HG03378 (cell line): ENCODE data around the gene DMD.

Experiments
- ATAC-seq: cut with Tn5 transposase; IDR thresholded peaks from one replicate; pipeline ENCODE4 v1.9.1; 2021; ENCODE audit warnings: mild to moderate bottlenecking, moderate library complexity; ENCODE audit not compliant: unreplicated experiment

The DMD gene

DNA sequence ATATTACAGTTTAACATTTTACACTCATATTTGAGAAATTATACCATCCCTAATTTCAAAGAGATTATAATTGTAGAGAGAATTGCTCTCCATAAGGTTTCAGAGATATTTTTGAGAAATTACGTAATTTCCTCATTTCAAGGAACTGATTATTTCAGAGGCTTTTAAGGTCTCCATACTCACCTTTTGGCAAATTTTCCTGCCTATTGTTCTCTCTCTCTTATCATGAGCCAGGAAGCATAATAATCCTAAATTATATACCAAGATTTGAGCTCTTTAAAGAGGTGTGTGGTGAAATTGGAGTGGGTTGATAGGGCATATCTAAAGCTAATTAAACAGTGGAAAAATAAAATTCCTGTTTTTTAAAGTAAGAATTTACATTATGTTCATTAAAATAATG, 1890.6 kb downstream of the DMD start:
- ATAC-seq = no peak

DNA sequence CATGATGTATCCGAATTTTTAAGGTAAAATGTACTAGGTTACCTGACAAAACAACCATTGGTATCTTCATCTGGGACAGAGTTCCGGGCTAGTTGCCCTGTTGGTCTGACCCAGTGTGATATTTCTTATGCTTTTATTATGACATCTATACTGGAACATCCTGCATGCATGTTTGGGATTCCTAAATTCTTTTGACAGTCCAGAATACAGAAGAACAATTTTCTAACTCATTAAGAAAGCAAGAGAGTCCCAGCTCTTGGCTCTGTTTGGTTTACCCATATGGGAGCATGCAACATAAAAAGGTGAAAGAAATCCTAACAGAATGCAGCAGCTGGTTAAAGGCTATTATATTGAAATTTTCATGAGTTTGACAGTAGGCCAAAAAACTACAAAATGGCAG, 1891.8 kb downstream of the DMD start:
- no peak for ATAC-seq

DNA sequence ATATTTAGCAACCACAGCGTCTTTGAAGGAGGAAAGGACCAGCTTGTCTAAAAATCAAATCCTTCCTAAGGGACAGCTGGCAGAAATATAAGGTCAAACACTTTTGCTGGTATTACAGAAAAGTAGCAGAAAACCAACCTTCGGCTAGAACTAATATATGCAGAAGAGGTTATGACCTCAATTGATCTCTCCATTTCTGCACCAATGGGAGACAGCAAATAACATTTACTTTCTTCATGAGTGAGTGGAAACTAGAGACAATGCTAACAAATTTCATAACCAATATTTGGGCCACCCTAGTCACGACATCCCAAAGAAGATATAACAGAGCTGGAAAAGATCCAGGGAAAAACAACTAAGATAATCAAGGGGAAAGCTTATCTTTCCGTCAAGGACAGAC, 1892.5 kb downstream of the DMD start:
- no peak for ATAC-seq

DNA sequence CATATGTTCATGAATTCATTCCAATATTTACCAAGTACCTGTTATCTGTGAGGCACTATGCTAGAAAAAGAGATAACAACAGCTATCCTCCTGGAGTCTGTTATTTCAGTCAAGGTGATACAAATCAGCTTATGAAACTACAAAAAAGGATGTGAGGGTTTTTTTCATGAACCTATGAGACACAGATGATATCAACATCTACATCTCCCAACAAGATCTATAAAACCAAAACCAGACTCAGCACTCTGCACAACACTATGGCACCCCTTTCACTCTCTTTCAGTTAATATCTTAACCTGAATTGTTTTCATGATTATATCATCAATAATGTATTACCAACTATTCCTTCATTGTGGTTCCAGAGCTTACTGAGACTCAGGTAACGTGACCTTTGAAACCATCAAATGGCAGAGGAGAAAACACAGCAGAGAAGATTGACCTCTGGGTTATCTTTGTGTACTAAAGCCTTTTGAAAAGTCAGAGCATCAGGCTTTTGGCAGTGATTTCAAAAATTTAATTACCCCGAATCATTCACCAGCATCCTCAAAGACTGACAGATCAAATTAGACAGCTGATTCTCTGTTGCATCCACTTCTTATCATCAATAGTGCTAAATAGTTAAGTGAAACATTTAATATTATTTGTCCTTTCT, 1894.9 kb downstream of the DMD start:
- no peak for ATAC-seq

DNA sequence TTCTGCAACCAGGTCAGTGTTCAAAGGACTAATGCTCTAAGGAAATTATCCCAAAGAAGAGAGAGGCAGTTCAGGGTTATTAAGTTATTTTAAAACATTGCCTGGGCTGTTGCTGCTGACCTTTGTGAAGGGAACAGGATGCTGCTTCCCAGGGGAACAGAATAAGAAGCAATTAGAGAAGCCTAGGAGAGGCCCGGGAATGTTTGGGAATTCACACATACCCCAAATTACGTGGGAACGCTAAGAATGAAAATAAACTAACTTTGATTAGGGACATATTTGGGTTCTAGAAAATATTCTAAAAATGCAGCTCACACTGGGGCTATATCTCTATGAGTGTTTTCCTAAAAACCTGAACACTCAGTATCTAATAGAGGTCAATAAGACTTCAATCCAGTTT, 1896.4 kb downstream of the DMD start:
- no peak for ATAC-seq

DNA sequence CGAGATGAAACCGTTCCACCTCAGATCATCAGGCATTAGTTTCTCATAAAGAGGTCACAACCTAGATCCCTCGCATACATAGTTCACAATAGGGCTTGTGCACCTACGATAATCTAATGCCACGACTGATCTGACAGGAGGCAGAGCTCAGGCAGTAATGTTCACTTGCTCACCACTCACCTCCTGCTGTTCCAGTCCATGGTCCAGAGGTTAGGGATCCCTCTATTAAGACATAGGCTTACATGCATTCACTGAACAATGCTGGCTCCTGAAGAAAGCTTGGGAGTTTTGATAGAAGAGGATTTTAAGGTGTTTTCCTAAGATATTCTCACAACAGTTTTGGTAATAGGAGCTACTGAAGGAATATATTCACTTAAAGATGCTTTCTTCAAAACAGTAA, 1903.4 kb downstream of the DMD start:
- ATAC-seq = no peak

DNA sequence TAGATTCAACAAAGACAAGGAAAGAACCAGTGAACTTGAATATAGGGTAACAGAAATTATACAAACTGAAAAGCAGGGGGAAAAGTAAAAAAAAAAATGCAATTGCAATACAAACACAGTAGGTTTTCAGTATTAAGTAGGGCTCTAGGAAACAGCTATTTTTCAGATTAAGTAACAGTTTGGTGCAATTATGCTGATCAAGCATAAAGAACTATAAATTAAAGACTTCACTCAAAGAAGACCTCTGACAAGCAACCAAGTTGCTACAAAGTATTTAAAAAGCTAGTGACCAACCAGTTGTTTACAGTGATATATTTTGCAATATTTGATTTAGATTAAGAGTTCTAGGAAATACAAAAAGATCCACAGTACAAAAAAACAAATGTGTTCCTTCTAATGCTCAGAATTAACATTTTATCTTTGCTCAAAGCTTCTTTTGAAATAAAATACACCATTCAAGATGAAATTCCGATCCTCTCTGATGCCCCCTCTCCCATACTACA, 1908.7 kb downstream of the DMD start:
- no peak for ATAC-seq

DNA sequence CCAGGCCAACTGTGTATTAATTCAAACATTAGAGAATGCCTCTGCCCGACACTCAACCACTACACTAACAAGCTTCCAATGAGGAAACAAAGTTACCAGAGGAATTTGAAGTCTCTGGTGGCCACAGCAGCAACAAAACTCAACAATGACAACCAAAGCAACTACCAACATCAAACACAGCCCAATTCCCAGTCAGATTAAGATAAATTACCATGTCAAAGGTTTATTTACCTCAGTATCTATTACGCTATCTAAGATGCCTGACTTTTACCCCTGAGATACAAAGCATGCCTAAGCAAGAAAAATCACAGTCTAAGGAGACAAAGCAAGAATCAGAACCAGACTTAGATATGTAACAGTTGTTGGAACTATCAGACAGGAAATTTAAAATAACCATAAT, 1909.4 kb downstream of the DMD start:
- no peak for ATAC-seq

DNA sequence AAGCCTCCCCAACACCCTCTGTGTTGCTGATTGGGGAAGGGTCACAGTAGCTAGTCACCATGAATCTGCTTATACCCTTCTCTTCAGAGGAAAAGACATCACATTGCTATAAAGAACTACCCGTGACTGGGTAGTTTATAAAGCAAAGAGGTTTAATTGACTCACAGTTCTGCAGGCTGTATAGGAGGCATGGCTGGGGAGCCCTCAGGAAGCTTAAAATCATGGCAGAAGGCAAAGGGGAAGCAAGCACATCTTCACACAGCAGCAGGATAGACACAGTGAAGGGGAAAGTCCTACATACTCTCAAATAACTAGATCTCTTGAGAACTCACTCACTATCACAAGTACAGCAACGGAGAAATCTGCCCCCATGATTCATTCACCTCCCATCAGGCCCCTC, 1910.1 kb downstream of the DMD start:
- ATAC-seq = no peak

DNA sequence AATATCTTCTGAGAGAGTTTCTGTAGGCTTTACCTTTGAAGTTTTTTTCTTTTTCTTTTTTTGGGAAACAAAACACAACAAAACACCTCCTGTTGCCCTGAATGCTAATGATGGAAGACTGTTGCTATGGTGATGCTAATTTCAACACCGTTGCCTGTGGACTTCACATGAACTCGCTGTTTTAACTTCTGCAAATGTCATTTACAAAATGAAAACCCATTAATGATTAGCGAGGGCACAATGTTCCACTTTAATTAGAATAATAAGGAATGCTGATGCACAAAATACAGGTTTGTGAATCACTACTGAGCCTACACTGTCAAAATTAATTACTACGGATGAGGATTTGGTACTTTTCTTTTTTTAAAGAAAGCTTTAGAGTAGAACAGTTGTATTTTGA, 1912.4 kb downstream of the DMD start:
- no peak for ATAC-seq

DNA sequence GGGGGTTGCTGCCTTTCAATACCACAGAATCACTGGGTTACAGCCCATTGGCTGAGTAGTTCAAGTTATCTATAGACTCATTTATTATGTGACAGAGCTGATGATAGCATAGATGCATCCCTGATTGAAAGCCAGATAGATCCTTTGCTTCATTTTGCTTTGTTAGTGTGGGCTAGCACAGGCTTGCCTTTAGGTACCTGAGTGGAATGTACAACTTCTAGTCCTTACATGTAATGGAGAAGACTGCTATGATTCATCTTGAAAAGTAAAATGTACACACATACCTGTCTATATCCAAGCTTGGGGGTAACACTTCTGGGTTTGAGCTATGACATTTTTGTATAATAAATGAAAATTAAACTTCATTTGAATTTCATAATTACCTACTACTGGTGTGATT, 1913.5 kb downstream of the DMD start:
- ATAC-seq = no peak

DNA sequence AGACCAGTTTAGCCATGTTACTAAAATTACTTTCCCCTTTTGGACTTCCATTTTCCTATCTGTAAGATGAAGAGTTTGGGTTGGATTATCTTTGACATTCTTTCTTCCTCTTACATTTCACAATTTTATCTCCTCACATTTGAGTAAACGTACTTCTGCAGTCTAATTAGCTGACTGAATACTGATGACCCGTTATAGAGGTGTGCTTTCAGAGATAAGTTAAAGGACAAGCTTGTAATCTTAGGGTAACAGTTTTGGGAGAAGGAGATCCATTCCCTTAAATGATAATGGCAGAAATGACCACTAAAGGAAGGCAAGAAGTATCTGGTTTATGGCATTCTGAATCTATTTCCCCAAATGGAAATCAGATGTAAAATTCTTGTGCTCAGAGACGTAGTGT, 1916.9 kb downstream of the DMD start:
- no peak for ATAC-seq

DNA sequence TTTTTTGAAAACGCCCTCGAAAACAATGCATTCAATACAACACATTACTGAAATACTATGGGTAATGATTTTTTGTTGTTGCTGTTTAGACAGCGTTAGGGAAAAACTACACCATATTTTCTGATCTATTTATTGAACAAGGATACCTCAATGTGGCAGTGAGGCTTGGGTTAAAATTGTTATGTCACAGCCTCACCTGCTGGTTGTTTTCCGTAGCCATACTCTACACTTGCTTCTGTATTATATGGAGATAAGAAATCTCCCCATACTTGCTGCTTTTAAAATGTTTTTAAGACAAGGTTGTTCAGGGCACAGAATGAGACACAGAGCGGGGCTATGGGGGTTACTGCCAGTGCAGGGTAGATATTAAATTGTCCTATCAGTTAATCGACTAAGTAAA, 1917.9 kb downstream of the DMD start:
- ATAC-seq = peak; percentile 74

DNA sequence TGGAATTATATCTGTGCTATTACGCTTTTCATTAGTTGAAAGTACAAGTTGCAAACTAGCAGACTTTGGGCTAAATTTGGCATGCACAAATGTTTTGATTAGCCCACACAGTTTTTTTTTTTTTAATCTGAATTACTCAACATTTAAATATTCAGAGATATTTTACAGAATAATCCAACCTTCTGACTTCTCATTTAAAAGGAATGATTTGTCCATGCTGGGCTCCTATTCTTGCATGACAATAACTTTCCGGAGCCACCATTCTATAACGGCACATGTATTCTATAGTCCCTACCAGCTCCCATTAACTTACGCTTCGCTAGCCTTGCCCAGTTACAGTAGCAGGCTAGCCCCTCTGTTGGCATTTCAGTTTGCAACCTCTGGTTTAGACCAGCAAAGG, 1920.2 kb downstream of the DMD start:
- ATAC-seq = no peak

DNA sequence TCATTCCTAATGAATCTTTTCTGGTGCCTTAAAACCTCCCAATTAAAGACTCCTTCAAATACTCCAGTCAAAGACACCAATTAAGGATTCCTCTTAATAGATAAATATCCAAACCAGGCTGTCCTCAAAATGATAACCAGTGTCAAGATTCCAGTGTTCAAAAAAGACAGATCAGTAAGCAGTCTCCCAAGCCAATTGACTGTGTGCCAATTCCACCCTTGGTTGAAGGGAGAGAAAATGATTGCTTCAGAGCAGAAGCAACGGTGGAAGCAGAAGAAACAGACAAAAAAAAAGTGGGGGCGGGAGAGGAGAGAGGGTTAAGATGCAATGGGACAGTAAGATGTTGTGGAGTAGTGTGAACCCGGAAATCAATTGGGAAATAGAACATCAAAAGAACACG, 1923.5 kb downstream of the DMD start:
- ATAC-seq = no peak

DNA sequence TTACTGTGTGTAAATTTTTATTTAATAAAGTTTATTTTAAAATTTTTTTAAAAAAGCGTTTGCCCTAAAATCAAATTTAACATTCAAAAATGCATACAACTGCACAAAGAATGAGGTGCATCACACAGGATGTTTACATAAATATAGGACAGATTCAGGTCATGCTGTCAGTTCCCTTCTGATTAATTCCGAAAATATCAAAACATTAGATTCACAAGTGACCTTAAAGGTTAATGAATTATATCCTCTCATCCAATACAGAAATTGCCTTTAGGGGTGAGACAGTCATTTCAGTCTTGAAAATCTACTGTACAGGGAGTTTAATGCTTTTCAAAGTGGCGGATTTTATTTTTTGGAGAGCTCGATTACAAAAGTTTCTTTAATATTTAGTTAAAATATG, 1930.8 kb downstream of the DMD start:
- no peak for ATAC-seq

DNA sequence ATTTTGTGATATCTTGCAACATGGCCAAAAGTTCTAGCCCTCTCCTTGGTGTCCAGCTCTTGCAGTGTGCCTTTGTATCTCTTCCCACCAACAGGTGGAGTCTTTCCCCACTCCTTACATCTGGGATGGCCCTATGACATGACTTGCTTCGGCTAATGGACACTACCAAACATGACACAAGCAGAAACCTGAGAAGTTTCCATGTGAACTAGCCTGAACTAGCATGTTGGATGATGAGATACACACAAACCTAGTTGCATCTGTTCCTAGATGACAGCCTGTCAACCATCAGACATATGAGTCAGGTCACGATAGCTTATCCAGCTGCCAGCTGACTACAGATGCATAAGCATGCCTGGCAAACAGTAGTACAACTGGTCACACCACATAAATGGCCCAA, 1932.0 kb downstream of the DMD start:
- no peak for ATAC-seq

DNA sequence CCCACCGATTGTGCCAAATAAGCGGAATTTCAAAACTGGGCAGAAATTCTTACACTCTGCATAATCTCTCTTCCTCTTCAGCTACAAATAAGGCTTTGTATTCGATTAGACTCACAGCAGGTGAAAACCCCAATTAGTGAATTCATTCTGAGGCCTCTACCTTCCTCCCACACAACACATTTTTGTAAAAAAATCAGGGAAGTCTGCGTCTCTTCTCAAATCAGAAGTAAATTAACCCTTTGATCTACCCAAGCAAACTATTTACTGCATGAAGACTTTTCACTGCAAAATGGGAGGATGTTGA, 1938.9 kb downstream of the DMD start:
- no peak for ATAC-seq

DNA sequence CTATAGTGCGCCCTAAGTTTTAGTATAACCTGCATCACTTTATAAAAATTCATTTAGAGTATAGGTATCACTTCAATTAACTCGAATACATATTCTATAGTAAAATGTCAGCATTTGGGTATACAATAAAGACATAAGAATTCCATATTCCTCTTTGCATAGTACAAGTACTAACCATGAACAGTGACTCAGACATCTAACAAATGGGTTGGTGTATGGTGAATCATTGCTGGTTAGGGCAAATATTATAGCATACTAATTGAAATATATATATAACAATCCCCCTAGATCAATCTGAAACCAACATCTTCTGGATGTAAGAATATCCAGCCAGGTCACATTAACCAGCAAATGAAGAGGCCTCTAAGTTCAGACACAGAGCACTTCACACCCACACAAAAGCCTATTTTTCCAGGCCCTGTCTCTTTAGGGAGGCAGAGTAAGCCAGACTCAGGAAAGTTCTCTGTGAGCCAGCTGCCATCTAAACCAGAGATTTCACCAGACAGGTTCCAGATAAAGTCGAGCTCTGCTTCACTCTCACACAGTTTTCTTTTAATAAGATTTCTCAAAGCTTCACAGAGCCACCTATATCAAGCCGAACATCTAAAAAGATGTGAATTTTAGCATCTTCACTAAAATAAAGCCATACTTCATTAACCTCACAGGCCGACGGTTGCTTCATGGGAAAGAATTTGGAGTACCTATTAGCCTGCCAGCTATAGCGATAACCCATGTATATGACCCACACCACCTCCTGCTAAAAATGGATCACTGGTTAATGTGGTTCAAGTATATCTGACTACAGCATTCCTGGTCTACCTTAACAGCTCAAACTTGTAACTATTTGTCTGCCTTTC, 1939.5 kb downstream of the DMD start:
- ATAC-seq = no peak

DNA sequence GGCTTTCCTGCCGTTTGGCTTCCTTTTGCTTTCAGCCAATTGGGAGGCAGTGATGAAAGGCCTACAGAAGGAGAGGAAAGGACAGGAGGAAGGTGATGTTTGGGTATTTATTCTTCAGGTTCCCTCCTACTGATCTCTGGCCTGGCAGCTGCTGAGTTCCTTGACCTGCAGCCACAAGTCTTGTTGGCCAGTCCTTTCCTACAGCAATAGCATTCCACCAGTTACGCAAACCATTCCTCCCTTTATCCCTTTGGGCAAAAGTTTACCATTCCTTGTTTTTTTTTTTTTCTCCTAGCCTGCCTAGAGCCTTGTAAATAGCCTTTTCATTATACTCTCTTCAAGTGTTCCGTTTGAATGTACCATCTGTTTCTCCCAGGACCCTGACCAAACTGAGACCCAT, 1941.4 kb downstream of the DMD start:
- no peak for ATAC-seq

DNA sequence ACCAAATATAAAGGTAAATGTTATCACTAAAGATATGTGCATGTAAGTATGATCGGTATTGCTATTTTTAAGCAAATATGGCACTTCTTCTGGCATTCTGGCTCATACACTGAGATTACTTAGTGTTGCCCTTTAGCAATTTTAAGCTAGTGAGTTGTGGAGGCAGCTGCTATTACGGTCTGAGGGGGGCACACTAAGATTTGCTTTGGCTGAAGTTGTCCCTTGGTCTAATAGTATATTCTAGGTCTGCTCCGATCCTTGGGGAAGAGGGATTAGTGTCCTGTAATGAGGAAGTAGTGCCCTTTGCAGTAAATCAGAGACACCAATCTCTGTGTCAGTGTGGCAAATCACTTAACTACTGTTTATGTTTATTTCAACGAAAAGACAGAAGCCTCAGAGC, 1943.0 kb downstream of the DMD start:
- ATAC-seq = no peak

DNA sequence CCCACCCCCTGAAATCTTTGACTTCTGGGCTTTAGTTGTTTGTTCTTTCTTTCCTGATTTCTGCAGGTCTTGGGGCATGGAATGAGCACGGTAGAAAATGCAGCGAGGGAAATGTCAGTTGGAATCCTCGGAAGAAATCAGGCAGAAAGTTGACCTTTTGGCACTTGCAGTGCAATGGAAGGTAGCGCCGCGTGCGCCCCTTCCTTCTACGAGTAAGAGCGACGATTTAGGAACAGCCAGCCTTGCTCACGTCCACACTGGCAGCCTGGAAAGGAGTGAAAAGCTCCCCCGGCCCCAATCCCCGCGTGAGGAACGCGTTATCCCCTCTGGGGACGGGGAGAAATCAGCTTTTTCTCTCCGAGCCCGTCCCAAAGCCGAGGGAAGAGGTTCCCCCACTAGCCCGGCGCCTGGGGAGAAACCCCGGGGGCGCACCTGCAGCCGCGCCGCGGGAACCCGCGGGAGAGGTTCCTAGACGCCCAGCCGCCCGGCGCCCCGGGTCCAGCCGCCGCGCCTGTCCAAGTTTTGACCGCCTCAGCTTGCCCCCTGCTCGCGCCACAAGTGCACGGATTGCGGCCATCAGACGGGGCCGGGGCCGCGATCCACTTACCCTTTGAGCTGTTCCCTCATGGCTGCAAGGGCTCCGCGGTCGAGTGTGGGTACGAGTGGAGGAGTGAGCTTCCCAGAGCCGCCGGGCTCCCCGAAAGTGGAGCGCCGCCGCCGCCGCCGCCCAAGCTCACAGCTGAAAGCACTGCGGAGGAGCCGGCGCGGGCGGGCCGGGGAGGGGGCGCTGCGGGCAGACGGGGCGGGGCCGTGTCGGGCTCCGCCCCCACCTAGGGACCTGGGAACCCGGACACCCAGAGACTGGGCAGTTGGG, 1944.9 kb downstream of the DMD start:
- ATAC-seq = peak; percentile 80
